Parathyroid adenoma (tissue), 2 donors: Measurements from ENCODE around the gene TXNDC5.

Experiments used
- H2AFZ ChIP-seq: fragments of 300-600 bp; sonication (generic); one replicate; pipeline ENCODE4 v1.7.0; 2017; ENCODE audit warnings: antibody characterized with exemption, mild to moderate bottlenecking
- H3K27ac ChIP-seq: fragments of 300-600 bp; sonication (generic); one replicate; pipeline ENCODE4 v1.7.0; 2017
- H3K27me3 ChIP-seq: fragments of 300-600 bp; sonication (generic); one replicate; pipeline ENCODE4 v1.7.0; 2017; ENCODE audit warnings: low read length; ENCODE audit not compliant: control insufficient read depth, insufficient read depth
- H3K36me3 ChIP-seq: fragments of 300-600 bp; sonication (generic); one replicate; pipeline ENCODE4 v1.7.0; 2017; ENCODE audit warnings: low read length; ENCODE audit not compliant: control insufficient read depth, insufficient read depth
- H3K4me1 ChIP-seq: fragments of 300-600 bp; sonication (generic); one replicate; pipeline ENCODE4 v1.7.0; 2017; ENCODE audit warnings: control low read depth
- H3K4me2 ChIP-seq: fragments of 300-600 bp; sonication (generic); one replicate; pipeline ENCODE4 v1.7.0; 2017; ENCODE audit warnings: low read length
- H3K4me3 ChIP-seq: fragments of 300-600 bp; sonication (generic); one replicate; pipeline ENCODE4 v1.7.0; 2017; ENCODE audit warnings: low read depth, low read length
- H3K79me2 ChIP-seq: fragments of 300-600 bp; sonication (generic); one replicate; pipeline ENCODE4 v1.7.0; 2017; ENCODE audit warnings: control low read depth
- H3K9ac ChIP-seq: fragments of 300-600 bp; sonication (generic); one replicate; pipeline ENCODE4 v1.7.0; 2017; ENCODE audit warnings: mild to moderate bottlenecking
- H3K9me3 ChIP-seq: fragments of 300-600 bp; sonication (generic); one replicate; pipeline ENCODE4 v1.7.0; 2017; ENCODE audit warnings: low read length; ENCODE audit not compliant: control insufficient read depth
- TF ChIP-seq, protein P1 (sequence below): fragments of 300-600 bp; sonication (generic); IDR thresholded peaks from one replicate; pipeline ENCODE4 v1.7.0; 2017; ENCODE audit warnings: antibody characterized with exemption, mild to moderate bottlenecking
- donor health status: primary hyperparathyroidism.

TXNDC5 gene

DNA sequence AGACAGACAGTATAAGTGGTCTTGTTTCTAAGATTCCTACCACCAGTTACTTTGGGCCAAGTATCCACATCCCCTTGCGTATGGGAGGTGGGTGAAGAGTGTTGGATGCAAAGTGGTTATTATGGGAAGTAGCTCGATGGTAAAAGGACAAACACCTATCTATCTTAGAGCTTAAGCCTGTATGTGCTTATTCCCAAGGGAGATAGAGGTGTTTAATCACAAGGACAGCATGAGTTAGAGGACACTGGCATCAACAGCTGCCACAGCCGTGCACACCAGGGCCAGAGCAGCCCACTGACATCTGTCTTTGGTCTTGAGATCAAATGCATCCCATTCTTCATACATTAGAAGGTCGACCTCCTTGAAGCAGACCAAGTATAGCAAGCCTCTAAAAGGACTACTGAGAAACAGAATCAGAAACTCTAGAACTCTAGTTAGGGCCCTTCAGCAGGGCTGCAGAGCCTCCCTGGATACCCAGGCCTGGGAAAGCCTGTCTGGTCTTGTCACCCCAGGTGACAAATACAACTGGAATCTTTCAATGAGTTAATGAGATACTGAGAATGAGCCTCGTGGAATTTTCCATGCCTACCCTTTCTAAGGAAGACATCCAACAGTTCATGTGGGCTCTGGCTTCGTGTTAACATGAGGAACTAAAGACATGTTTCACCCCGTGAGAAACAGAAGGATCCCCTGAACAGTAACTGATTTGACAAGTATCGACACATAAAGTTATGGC lies 28.7 kb downstream of the TXNDC5 start:
- Histone ChIP-seq H3K27me3 (no peaks in the 10 kb centered on the region), H3K4me3 (no peak overlapping the region), H3K9me3 (no peaks in the 10 kb centered on the region), H3K36me3 (no peaks in the 10 kb centered on the region), H3K9ac (no peak overlapping the region), H3K27ac (no peak overlapping the region), H2AFZ (no peak overlapping the region), H3K4me2 (no peak overlapping the region), H3K4me1 (no peaks in the 10 kb centered on the region), H3K79me2 (no peaks in the 10 kb centered on the region)
- TF ChIP-seq, protein P1, sequence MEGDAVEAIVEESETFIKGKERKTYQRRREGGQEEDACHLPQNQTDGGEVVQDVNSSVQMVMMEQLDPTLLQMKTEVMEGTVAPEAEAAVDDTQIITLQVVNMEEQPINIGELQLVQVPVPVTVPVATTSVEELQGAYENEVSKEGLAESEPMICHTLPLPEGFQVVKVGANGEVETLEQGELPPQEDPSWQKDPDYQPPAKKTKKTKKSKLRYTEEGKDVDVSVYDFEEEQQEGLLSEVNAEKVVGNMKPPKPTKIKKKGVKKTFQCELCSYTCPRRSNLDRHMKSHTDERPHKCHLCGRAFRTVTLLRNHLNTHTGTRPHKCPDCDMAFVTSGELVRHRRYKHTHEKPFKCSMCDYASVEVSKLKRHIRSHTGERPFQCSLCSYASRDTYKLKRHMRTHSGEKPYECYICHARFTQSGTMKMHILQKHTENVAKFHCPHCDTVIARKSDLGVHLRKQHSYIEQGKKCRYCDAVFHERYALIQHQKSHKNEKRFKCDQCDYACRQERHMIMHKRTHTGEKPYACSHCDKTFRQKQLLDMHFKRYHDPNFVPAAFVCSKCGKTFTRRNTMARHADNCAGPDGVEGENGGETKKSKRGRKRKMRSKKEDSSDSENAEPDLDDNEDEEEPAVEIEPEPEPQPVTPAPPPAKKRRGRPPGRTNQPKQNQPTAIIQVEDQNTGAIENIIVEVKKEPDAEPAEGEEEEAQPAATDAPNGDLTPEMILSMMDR = no peak

- no peaks in the 10 kb centered on the region for H3K9me3 ChIP-seq
- H2AFZ ChIP-seq = no peak overlapping the region
- no peaks in the 10 kb centered on the region for H3K79me2 ChIP-seq
- no peak overlapping the region for H3K4me2 ChIP-seq
- no peak overlapping the region for H3K9ac ChIP-seq
- TF ChIP-seq, protein P1 = no peak
- H3K4me1 ChIP-seq = no peaks in the 10 kb centered on the region
- no peaks in the 10 kb centered on the region for H3K27me3 ChIP-seq
- no peak overlapping the region for H3K27ac ChIP-seq
- H3K36me3 ChIP-seq = no peaks in the 10 kb centered on the region
- H3K4me3 ChIP-seq = no peak overlapping the region
Measured at GRCh38 chr6:7880718-7881107, 29.9 kb downstream of the TXNDC5 start.

DNA sequence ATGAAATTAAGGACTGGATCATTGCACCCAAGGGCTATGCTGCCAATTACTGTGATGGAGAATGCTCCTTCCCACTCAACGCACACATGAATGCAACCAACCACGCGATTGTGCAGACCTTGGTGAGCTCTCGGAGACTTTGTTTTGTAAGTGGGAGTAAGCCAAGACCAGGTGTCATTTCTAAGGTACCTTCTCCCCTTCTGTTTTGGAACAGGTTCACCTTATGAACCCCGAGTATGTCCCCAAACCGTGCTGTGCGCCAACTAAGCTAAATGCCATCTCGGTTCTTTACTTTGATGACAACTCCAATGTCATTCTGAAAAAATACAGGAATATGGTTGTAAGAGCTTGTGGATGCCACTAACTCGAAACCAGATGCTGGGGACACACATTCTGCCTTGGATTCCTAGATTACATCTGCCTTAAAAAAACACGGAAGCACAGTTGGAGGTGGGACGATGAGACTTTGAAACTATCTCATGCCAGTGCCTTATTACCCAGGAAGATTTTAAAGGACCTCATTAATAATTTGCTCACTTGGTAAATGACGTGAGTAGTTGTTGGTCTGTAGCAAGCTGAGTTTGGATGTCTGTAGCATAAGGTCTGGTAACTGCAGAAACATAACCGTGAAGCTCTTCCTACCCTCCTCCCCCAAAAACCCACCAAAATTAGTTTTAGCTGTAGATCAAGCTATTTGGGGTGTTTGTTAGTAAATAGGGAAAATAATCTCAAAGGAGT lies 30.4 kb downstream of the TXNDC5 start:
- H3K9me3 ChIP-seq = no peaks in the 10 kb centered on the region
- H3K4me2 ChIP-seq = no peak overlapping the region
- no peak overlapping the region for H3K9ac ChIP-seq
- no peak overlapping the region for H2AFZ ChIP-seq
- H3K27me3 ChIP-seq = no peaks in the 10 kb centered on the region
- TF ChIP-seq, protein P1 = no peak
- H3K27ac ChIP-seq = no peak overlapping the region
- H3K36me3 ChIP-seq = no peaks in the 10 kb centered on the region
- no peaks in the 10 kb centered on the region for H3K4me1 ChIP-seq
- no peaks in the 10 kb centered on the region for H3K79me2 ChIP-seq
- H3K4me3 ChIP-seq = no peak overlapping the region

- TF ChIP-seq, protein P1 = no peak
- no peak overlapping the region for H3K27ac ChIP-seq
- H3K9ac ChIP-seq = no peak overlapping the region
- no peaks in the 10 kb centered on the region for H3K9me3 ChIP-seq
- no peak overlapping the region for H3K4me3 ChIP-seq
- H3K79me2 ChIP-seq = no peaks in the 10 kb centered on the region
- no peak overlapping the region for H2AFZ ChIP-seq
- H3K4me2 ChIP-seq = no peak overlapping the region
- H3K4me1 ChIP-seq = no peaks in the 10 kb centered on the region
- H3K27me3 ChIP-seq = no peaks in the 10 kb centered on the region
- H3K36me3 ChIP-seq = no peaks in the 10 kb centered on the region
Measured at GRCh38 chr6:7879579-7879978, 31.0 kb downstream of the TXNDC5 start.
